Measurements from ENCODE around the gene TCEANC2.
"Not testable (repeated sequence)": the region's sequence is repeated elsewhere in the genome, so short reads cannot be mapped to it uniquely, and the experiment has no call there.

Gene TCEANC2

GRCh38 chr1:54052934-54053744 lies at the start of gene TCEANC2, which contains the start of gene TMEM59:
TCEANC2 (plus strand) TSS chr1:54053608; CDS start chr1:54054423, 815 bp downstream.
TMEM59 (minus strand) TSS chr1:54053204; CDS start chr1:54053188, 16 bp downstream.
- H3K27me3 Mint-ChIP-seq (ENCODE audit: low read depth) = no peaks in the 10 kb centered on the region
- no peak within 1 kb of the TSS for H3K4me3 Mint-ChIP-seq

GRCh38 chr1:54003750-54004480 lies 49.5 kb upstream of the TCEANC2 start:
- not testable (repeated sequence) for H3K36me3 Mint-ChIP-seq (ENCODE audit: low read depth); H3K9me3 Mint-ChIP-seq; H3K4me3 Mint-ChIP-seq; H3K27me3 Mint-ChIP-seq (ENCODE audit: low read depth); H3K27ac Mint-ChIP-seq; H3K4me1 Mint-ChIP-seq (ENCODE audit: low read depth)

More at GRCh38 chr1:54052934-54053744, at the start of gene TCEANC2, which contains the start of gene TMEM59:
- no peak within 1 kb of the TSS for H3K27ac Mint-ChIP-seq
- no peaks in the 10 kb centered on the region for H3K9me3 Mint-ChIP-seq
- peaks cover 16% of the 10 kb centered on the region for H3K36me3 Mint-ChIP-seq (ENCODE audit: low read depth)
- peaks cover 20% of the 10 kb centered on the region for H3K4me1 Mint-ChIP-seq (ENCODE audit: low read depth)

- Mint-ChIP-seq H3K27me3 (ENCODE audit: low read depth) (peaks cover 5% of the 10 kb centered on the region), H3K9me3 (no peaks in the 10 kb centered on the region), H3K4me3 (no peak overlapping the region), H3K4me1 (ENCODE audit: low read depth) (no peaks in the 10 kb centered on the region), H3K27ac (no peak overlapping the region), H3K36me3 (ENCODE audit: low read depth) (no peaks in the 10 kb centered on the region)
These were observed 48.8 kb upstream of the TCEANC2 start for GRCh38 chr1:54004481-54005049.

- Mint-ChIP-seq H3K4me1 (ENCODE audit: low read depth) (no peaks in the 10 kb centered on the region), H3K27ac (no peak overlapping the region), H3K4me3 (no peak overlapping the region), H3K36me3 (ENCODE audit: low read depth) (no peaks in the 10 kb centered on the region), H3K27me3 (ENCODE audit: low read depth) (peaks cover 5% of the 10 kb centered on the region), H3K9me3 (no peaks in the 10 kb centered on the region)
These were observed 46.9 kb upstream of the TCEANC2 start for GRCh38 chr1:54006508-54006907.

GRCh38 chr1:54007613-54008012 lies 45.8 kb upstream of the TCEANC2 start:
- peaks cover 5% of the 10 kb centered on the region for H3K27me3 Mint-ChIP-seq (ENCODE audit: low read depth)
- H3K36me3 Mint-ChIP-seq (ENCODE audit: low read depth) = no peaks in the 10 kb centered on the region

GRCh38 chr1:54008876-54009275 lies 44.5 kb upstream of the TCEANC2 start:
- Mint-ChIP-seq H3K27ac (no peak overlapping the region), H3K4me1 (ENCODE audit: low read depth) (no peaks in the 10 kb centered on the region), H3K27me3 (ENCODE audit: low read depth) (peaks cover 9% of the 10 kb centered on the region), H3K36me3 (ENCODE audit: low read depth) (no peaks in the 10 kb centered on the region), H3K9me3 (no peaks in the 10 kb centered on the region), H3K4me3 (no peak overlapping the region)

More at GRCh38 chr1:54007613-54008012, 45.8 kb upstream of the TCEANC2 start:
- no peak overlapping the region for H3K4me3 Mint-ChIP-seq
- H3K9me3 Mint-ChIP-seq = no peaks in the 10 kb centered on the region
- H3K27ac Mint-ChIP-seq = no peak overlapping the region
- no peaks in the 10 kb centered on the region for H3K4me1 Mint-ChIP-seq (ENCODE audit: low read depth)

- Mint-ChIP-seq H3K4me3 (no peak overlapping the region), H3K4me1 (ENCODE audit: low read depth) (no peaks in the 10 kb centered on the region), H3K9me3 (no peaks in the 10 kb centered on the region), H3K27ac (no peak overlapping the region), H3K36me3 (ENCODE audit: low read depth) (no peaks in the 10 kb centered on the region), H3K27me3 (ENCODE audit: low read depth) (peaks cover 9% of the 10 kb centered on the region)
These were observed 44.0 kb upstream of the TCEANC2 start for GRCh38 chr1:54009406-54009805.

GRCh38 chr1:54010415-54011117 lies 42.8 kb upstream of the TCEANC2 start:
- Mint-ChIP-seq H3K27ac (no peak overlapping the region), H3K36me3 (ENCODE audit: low read depth) (no peaks in the 10 kb centered on the region), H3K9me3 (no peaks in the 10 kb centered on the region), H3K4me3 (no peak overlapping the region), H3K27me3 (ENCODE audit: low read depth) (peaks cover 9% of the 10 kb centered on the region), H3K4me1 (ENCODE audit: low read depth) (no peaks in the 10 kb centered on the region)

GRCh38 chr1:54011316-54012007 lies 41.9 kb upstream of the TCEANC2 start:
- Mint-ChIP-seq H3K27ac (no peak overlapping the region), H3K4me1 (ENCODE audit: low read depth) (no peaks in the 10 kb centered on the region), H3K36me3 (ENCODE audit: low read depth) (no peaks in the 10 kb centered on the region), H3K9me3 (no peaks in the 10 kb centered on the region), H3K4me3 (no peak overlapping the region), H3K27me3 (ENCODE audit: low read depth) (peaks cover 9% of the 10 kb centered on the region)

- no peak overlapping the region for H3K4me3 Mint-ChIP-seq
- no peak overlapping the region for H3K27ac Mint-ChIP-seq
- peaks cover 5% of the 10 kb centered on the region for H3K27me3 Mint-ChIP-seq (ENCODE audit: low read depth)
- H3K4me1 Mint-ChIP-seq (ENCODE audit: low read depth) = no peaks in the 10 kb centered on the region
- H3K9me3 Mint-ChIP-seq = no peaks in the 10 kb centered on the region
- H3K36me3 Mint-ChIP-seq (ENCODE audit: low read depth) = no peaks in the 10 kb centered on the region
These were observed 41.4 kb upstream of the TCEANC2 start for GRCh38 chr1:54012008-54012325.

GRCh38 chr1:54012863-54013262 lies 40.5 kb upstream of the TCEANC2 start:
- Mint-ChIP-seq H3K4me3 (no peak overlapping the region), H3K9me3 (no peaks in the 10 kb centered on the region), H3K27me3 (ENCODE audit: low read depth) (peaks cover 4% of the 10 kb centered on the region), H3K27ac (no peak overlapping the region), H3K4me1 (ENCODE audit: low read depth) (no peaks in the 10 kb centered on the region), H3K36me3 (ENCODE audit: low read depth) (no peaks in the 10 kb centered on the region)

GRCh38 chr1:54013393-54014008 lies 39.9 kb upstream of the TCEANC2 start:
- Mint-ChIP-seq H3K27me3 (ENCODE audit: low read depth) (peaks cover 4% of the 10 kb centered on the region), H3K27ac (no peak overlapping the region), H3K9me3 (no peaks in the 10 kb centered on the region), H3K4me1 (ENCODE audit: low read depth) (no peaks in the 10 kb centered on the region), H3K36me3 (ENCODE audit: low read depth) (no peaks in the 10 kb centered on the region), H3K4me3 (no peak overlapping the region)

- Mint-ChIP-seq H3K36me3 (ENCODE audit: low read depth) (no peaks in the 10 kb centered on the region), H3K27me3 (ENCODE audit: low read depth) (peaks cover 4% of the 10 kb centered on the region)
These were observed 39.3 kb upstream of the TCEANC2 start for GRCh38 chr1:54014009-54014629.

More at GRCh38 chr1:54014009-54014629, 39.3 kb upstream of the TCEANC2 start:
- H3K9me3 Mint-ChIP-seq = no peaks in the 10 kb centered on the region
- H3K4me3 Mint-ChIP-seq = no peak overlapping the region
- H3K27ac Mint-ChIP-seq = no peak overlapping the region
- H3K4me1 Mint-ChIP-seq (ENCODE audit: low read depth) = no peaks in the 10 kb centered on the region

Measured in T-helper 1 cell treated with Interleukin-12 subunit alpha and Interleukin-12 subunit beta and Interleukin-4 antibody, amounts not matched to agents 30 μg/mL and 1 μg/mL, for 36 hours (primary cell).